Activated B cell treated with CpG ODN at 0.5 μM for 24 hours (primary cell): Measurements from ENCODE around the gene CDCA3. TPM values are rescaled to one million over a fixed set of nuclear protein-coding genes. Genes with fewer than 3 reads are reported as not detected.
A peak's percentile ranks its signal among the peaks of the same experiment; 100 is the strongest.

Experiments used
- ATAC-seq: fragments of 200-7000 bp; cut with Tn5 transposase; one replicate; pipeline ENCODE4 v1.10.0; 2021; ENCODE audit warnings: low read depth, mild to moderate bottlenecking, moderate library complexity
- CTCF ChIA-PET: fragments of 350-600 bp; sonication (Branson Sonifier 250); formaldehyde crosslinking; loops from one replicate; lab custom pipeline; 2021; ENCODE audit warnings: antibody characterized with exemption; lab: Charles Lee
- POLR2A ChIA-PET: fragments of 350-600 bp; sonication (Branson Sonifier 250); formaldehyde crosslinking; loops from one replicate; lab custom pipeline; 2021; ENCODE audit warnings: antibody characterized with exemption; lab: Charles Lee
- DNase-seq: peaks from one replicate; pipeline ENCODE4 v3.0.0; 2022
- H3K27ac Mint-ChIP-seq: one replicate; pipeline ENCODE4 v1.8.0; 2020; ENCODE audit warnings: mixed read lengths
- H3K27me3 Mint-ChIP-seq: one replicate; pipeline ENCODE4 v1.8.0; 2021; ENCODE audit warnings: mixed read lengths
- H3K36me3 Mint-ChIP-seq: one replicate; pipeline ENCODE4 v1.8.0; 2021; ENCODE audit warnings: low read depth, mixed read lengths
- H3K4me1 Mint-ChIP-seq: one replicate; pipeline ENCODE4 v1.8.0; 2021; ENCODE audit warnings: mixed read lengths
- H3K4me3 Mint-ChIP-seq: one replicate; pipeline ENCODE4 v1.8.0; 2020; ENCODE audit warnings: mild to moderate bottlenecking, mixed read lengths
- H3K9me3 Mint-ChIP-seq: one replicate; pipeline ENCODE4 v1.8.0; 2020; ENCODE audit warnings: mixed read lengths
- CTCF ChIP-seq: fragments of 200-600 bp; IDR thresholded peaks from one replicate; pipeline ENCODE4 v1.8.0; 2022; ENCODE audit warnings: antibody characterized with exemption, mild to moderate bottlenecking
- intact Hi-C: fragments of 100-400 bp; cut with micrococcal nuclease; formaldehyde crosslinking; loops from one replicate; pipeline ENCODE4 v1.15.1; 2024
- total RNA-seq: library from RNA; stranded (reverse); gene quantifications from 2 replicates; pipeline ENCODE4 v1.2.3, GENCODE V29; 2022

Gene CDCA3
- total RNA-seq, 1 donor from 2014 or later, result 1.6 TPM

GRCh38 chr12:6847676-6848075 is 3.4 kb downstream of the CDCA3 start:
- Mint-ChIP-seq H3K27me3 (no peaks in the 10 kb centered on the region), H3K4me1 (peaks cover 18% of the 10 kb centered on the region), H3K9me3 (no peaks in the 10 kb centered on the region), H3K36me3 (peaks cover 6% of the 10 kb centered on the region), H3K4me3 (no peak overlapping the region), H3K27ac (no peak overlapping the region)
- intact Hi-C loops, result no loop called here
- POLR2A ChIA-PET, result interaction anchor here (0.5 kb wide), 1 partner anchor 60 kb away, joined by 3 read pairs; no protein-coding TSS in a partner anchor
- DNase-seq (no peak), ATAC-seq (no peak)
- CTCF ChIA-PET, result no interaction called here
- no peak for TF ChIP-seq CTCF

GRCh38 chr12:6846316-6846869 is 4.7 kb downstream of the CDCA3 start:
- Mint-ChIP-seq H3K27me3 (no peaks in the 10 kb centered on the region), H3K36me3 (no peaks in the 10 kb centered on the region), H3K4me1 (peaks cover 15% of the 10 kb centered on the region), H3K27ac (no peak overlapping the region), H3K9me3 (no peaks in the 10 kb centered on the region), H3K4me3 (no peak overlapping the region)
- intact Hi-C loops, result no loop called here
- CTCF ChIA-PET, result no interaction called here
- no peak for TF ChIP-seq CTCF
- ATAC-seq (no peak), DNase-seq (no peak)
- POLR2A ChIA-PET, result no interaction called here

- Mint-ChIP-seq H3K36me3 (no peaks in the 10 kb centered on the region), H3K9me3 (no peaks in the 10 kb centered on the region), H3K27me3 (no peaks in the 10 kb centered on the region), H3K27ac (no peak overlapping the region), H3K4me1 (peaks cover 10% of the 10 kb centered on the region), H3K4me3 (no peak overlapping the region)
- intact Hi-C loops, result no loop called here
- ATAC-seq (no peak), DNase-seq (no peak)
- POLR2A ChIA-PET, result no interaction called here
- CTCF ChIA-PET, result interaction anchor here (1.4 kb wide), 1 partner anchor 9 kb away, joined by 3 read pairs; no protein-coding TSS in a partner anchor
- TF ChIP-seq CTCF, result no peak
These were observed 5.7 kb downstream of the CDCA3 start for GRCh38 chr12:6845395-6845794.

- Mint-ChIP-seq H3K4me3 (no peak overlapping the region), H3K9me3 (no peaks in the 10 kb centered on the region), H3K4me1 (peaks cover 14% of the 10 kb centered on the region), H3K27ac (peak overlapping the region; percentile 18), H3K27me3 (peaks cover under 1% of the 10 kb centered on the region), H3K36me3 (no peaks in the 10 kb centered on the region)
- ATAC-seq (no peak), DNase-seq (no peak)
- no peak for TF ChIP-seq CTCF
- CTCF ChIA-PET, result no interaction called here
- POLR2A ChIA-PET, result interaction anchor here (1.5 kb wide), 1 partner anchor 8 kb away, joined by 5 read pairs; the partner anchor contains the start of gene CDCA3
- intact Hi-C loops, result no loop called here
These were observed 7.8 kb downstream of the CDCA3 start for GRCh38 chr12:6843118-6843902.

- TF ChIP-seq CTCF, result no peak
- Mint-ChIP-seq H3K9me3 (no peaks in the 10 kb centered on the region), H3K4me1 (peaks cover 14% of the 10 kb centered on the region), H3K27ac (no peak overlapping the region), H3K27me3 (peaks cover 2% of the 10 kb centered on the region), H3K36me3 (no peaks in the 10 kb centered on the region), H3K4me3 (no peak overlapping the region)
- ATAC-seq (no peak), DNase-seq (no peak)
- ChIA-PET POLR2A (interaction anchor here (0.6 to 1.5 kb wide), 2 partner anchors 9 to 1226 kb away, joined by 5 read pairs; partner anchors contain the start of gene CDCA3), CTCF (interaction anchor here (0.6 kb wide), 1 partner anchor 19 kb away, joined by 3 read pairs; no protein-coding TSS in a partner anchor)
- intact Hi-C loops, result no loop called here
These were observed 9.0 kb downstream of the CDCA3 start for GRCh38 chr12:6842075-6842474.
